ENCODE measurements around the gene CNST. TPM values are rescaled to one million over a fixed set of nuclear protein-coding genes. Genes with fewer than 3 reads are reported as not detected.

CNST gene
- total and polyA plus RNA-seq, 9 of the 15 experiments (the other 6 are each of a cell fraction or from before 2014, with no cell fraction given), result 17.0 to 55.3 (median 30.8) TPM

DNA sequence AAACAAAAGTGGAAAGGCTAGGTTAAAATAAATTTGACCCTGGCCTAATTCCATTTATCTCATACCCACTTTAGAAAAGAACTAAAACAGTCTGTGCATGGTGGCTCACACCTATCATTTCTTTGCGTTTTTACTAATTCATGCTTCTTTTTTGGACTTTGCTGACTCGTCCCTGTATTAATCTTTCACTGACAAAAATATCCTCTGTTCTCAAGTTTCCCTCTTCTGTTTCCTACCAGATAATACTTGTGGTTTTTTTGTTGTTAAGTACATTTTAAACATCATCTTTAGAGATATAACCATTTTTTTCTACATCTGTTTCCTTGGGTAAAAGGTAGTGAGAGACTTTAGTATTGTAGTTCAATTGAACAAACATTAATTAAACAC is 11.5 kb downstream of the CNST start (continued):
- TF ChIP-seq CHD7 (IDR thresholded peaks at IDR 0.05; ENCODE audit: low read depth, low read length) (no peak), HDAC3 (IDR thresholded peaks at IDR 0.05; ENCODE audit: borderline replicate concordance, partially characterized antibody) (peak; percentile 68), HNRNPLL (IDR thresholded peaks at IDR 0.05; ENCODE audit: low read depth, low read length, poor library complexity, severe bottlenecking) (no peak), ATF4 (CRISPR knock-in tag; IDR thresholded peaks at IDR 0.05) (0 out of 2 replicates have a peak, but pooled peaks have one; percentile 34), HOMEZ (CRISPR knock-in tag; IDR thresholded peaks at IDR 0.05) (no peak), ZNF165 (CRISPR knock-in tag; IDR thresholded peaks at IDR 0.05; ENCODE audit: borderline replicate concordance) (no peak), ZNF354B (CRISPR knock-in tag; IDR thresholded peaks at IDR 0.05) (no peak), KDM2B (CRISPR knock-in tag; IDR thresholded peaks at IDR 0.05) (no peak), NR1H2 (CRISPR knock-in tag; IDR thresholded peaks at IDR 0.05) (no peak), NCOA2 (IDR thresholded peaks at IDR 0.05; ENCODE audit: partially characterized antibody in 2 of 2) (peak in 1 of 2 experiments; percentile 11)
- TF ChIP-seq, protein P1, sequence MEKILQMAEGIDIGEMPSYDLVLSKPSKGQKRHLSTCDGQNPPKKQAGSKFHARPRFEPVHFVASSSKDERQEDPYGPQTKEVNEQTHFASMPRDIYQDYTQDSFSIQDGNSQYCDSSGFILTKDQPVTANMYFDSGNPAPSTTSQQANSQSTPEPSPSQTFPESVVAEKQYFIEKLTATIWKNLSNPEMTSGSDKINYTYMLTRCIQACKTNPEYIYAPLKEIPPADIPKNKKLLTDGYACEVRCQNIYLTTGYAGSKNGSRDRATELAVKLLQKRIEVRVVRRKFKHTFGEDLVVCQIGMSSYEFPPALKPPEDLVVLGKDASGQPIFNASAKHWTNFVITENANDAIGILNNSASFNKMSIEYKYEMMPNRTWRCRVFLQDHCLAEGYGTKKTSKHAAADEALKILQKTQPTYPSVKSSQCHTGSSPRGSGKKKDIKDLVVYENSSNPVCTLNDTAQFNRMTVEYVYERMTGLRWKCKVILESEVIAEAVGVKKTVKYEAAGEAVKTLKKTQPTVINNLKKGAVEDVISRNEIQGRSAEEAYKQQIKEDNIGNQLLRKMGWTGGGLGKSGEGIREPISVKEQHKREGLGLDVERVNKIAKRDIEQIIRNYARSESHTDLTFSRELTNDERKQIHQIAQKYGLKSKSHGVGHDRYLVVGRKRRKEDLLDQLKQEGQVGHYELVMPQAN (IDR thresholded peaks at IDR 0.05; ENCODE audit: borderline replicate concordance), result no peak

Measured in K562 (cell line).